Measurements from ENCODE around the gene FKBP1A.
"Not testable (repeated sequence)": the region's sequence is repeated elsewhere in the genome, so short reads cannot be mapped to it uniquely, and the experiment has no call there.

The FKBP1A gene

DNA sequence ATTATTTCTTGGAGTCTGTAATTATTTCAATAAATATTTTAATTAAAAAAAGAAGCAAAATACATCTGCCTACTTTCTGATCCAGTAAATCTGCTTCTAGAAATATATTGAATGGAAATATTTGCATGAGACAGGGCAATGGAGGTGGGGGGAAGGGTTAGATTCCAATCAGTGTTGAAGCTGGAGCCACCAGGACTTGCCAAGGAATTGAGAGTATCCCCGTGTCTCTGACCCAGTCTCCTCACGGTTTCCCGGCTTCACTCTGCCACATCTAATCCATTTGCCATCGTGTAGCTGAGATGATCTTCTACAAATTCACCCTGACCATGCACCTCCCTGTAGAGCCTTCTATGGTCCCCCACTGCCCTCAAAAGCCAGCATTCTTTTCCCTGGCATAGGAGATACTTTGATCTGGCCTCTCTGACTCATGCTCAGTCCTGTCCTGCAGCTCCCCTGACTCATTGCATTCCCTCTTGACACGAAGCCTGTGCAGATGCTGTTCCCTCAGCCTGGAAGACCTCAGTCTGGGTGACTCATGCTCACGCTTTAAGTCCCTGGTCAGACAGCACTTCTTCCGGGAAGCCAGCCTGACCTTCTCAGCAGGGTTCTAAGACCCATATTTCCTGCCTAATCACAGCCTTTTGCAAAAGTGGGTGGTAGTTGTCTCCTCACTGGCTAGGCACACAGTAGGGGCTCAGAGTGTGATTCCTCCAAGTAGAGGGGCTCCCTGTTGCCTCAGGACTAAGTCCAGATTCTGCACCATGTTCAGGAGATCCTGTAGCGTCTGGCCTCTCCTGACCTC is 23.0 kb upstream of the FKBP1A start:
- peak; percentile 51 to 79 for DNase-seq

DNA sequence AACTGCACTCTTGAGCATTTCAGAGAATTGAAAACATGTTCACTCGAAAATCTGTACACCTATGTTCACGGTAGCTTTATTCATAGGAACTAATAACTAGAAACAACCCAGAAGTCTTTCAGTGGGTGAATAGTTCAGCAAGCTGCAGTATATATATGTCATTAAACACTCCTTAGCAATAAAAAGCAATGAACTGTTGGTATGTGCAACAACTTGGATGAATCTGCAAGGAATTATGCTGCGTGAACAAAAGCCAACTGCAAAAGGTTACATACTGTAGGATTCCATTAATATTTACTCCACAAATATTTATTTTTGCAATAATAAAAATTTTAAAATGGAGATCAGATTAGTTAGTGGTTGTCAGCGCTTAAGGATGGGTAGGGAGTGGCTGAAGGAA is 22.1 kb upstream of the FKBP1A start:
- DNase-seq: no peak

DNA sequence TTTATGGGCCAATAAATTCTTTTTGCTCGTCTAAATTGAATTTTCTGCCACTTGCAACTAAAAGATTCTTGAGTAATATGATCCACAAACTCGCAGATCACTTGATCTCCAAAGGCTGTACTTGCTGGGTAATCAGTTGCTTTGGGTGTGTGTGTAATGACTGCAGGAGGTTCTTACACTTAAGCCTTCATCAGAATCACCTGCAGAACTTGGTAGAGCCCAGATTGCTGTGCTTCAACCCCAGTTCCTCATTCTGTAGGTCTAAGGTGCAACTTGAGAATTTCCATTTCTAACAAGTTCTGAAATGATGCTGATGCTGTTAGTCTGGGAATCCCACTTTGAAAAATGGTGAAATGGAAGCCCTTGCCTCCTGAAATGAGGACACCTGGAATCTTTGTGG is 12.9 kb upstream of the FKBP1A start:
- no peak for DNase-seq

DNA sequence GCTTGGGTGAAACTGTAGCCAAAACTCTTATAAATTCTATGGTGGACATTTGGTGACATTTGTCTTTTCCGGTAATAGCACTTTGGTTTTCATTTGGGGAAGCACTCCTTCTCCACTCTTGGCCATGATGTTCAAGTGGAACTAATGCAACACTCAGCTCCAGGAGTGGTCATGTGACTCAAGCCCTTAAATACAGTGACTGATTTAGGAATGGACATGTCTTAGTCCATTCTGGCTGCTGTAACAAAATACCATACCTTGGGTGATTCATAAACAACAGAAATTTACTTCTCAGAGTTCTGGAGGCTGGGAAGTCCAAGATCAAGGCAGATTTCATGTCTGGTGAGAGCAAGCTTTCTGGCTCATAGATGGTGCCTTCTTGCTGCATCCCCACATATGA is 10.8 kb upstream of the FKBP1A start:
- DNase-seq: peak; percentile 20 to 46

DNA sequence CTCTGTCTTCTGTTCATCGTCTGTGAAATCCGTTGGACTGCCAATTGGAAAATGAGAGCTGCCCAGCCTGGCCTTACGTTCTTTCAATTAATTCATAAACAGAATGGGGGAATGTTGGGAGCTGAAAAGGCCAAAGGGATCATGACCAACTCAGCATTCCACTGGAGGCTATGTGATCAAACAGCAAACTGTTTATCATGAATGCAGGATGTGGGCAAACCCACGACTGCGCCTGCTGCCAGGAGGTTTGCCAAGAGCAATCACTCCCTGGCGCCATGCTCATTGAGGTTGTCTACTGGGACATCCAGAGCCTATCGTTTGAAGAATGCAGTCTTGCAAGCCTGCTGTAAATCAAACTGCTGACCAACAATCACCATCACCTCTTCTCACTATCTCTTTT is 9.3 kb upstream of the FKBP1A start:
- no peak for DNase-seq

DNA sequence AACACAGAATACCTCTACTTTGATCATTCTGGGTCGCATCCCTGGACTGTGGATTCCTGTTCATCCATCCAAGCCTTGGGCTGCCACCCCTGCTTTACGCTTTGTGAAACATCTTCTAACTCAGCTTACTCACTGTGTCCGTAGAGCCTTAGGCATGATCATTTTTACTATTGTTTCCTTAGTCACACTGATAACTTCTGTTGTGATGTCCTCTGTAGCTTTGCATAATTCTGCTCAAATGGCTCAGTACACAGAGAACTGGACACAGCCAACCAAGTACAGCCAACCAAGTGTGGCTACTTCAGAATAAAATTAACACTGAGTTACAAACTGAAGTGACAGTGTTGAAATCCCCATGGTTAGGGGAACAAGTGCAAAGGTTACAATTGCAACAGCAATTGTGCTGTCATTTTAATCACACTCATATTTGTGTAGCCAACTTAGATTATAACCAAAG is 8.6 kb upstream of the FKBP1A start:
- peak in 1 of 2 donors; percentile 48 for DNase-seq

DNA sequence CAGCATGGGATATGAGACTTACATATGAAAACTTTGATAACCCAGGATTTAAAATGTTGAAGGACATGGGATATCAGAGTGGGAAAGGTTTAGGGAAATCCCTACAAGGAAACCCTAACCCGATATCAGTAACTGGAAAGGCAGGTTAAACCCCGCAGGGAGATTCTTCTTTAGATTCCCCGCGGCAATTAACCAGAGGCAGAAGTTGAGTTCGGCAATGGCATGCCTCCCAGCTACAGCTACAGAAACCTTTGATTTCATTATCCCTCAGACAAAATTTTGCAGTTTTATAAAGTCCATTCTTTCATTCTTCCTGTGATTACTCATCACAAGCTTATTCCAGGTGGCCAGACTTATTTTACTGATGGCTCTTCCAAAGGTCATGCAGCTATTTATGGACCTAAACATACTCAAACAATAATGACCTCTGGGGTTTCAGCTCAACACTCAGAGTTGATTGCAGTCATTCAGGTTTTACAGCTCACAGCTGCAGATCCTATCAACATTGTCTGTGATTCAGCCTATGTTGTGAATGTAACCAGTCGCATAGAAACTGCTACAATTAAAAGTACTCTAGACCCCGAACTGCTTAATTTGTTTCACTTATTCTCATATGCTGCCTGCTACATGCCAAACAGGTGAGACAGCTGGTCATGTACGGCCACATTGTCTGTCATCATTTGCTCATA is 7.0 kb upstream of the FKBP1A start:
- not testable (repeated sequence) for DNase-seq

DNA sequence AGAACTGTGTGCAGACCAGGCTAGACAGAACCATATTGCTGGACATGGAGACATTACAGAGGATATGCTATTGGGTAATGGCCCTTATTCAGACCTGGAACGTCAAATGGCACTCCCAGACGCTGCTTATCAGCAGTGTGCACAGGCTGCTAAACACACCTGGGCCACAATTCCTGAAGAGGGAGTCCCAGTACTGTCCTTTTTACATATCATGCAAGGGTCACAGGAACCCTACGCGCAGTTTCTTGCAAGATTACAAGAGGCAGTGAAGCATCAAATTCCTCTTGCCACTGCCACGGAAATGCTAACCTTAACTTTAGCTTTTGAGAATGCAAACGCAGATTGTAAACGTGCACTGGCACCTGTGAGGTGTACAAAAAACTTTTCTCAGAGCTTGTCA is 5.3 kb upstream of the FKBP1A start:
- not testable (repeated sequence) for DNase-seq

DNA sequence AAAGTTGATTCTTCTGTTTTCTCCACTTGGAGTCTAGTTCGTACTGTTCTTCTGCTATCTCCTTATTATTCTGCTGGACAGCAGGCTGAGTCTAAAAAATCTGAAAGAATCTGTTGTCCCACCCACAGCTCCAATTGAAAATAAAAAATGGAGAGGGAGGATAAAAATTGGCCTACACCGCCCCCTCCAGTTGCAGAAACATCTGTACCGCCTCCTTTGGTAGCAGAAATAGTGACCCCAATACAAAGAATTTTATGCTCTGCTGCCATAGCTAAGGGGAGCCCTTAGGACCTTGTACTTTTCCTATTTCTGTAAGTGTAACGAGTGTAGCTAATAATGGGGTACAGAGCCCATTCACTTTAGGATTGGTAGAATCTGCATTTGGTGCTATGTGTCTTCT is 4.9 kb upstream of the FKBP1A start:
- DNase-seq: no peak

DNA sequence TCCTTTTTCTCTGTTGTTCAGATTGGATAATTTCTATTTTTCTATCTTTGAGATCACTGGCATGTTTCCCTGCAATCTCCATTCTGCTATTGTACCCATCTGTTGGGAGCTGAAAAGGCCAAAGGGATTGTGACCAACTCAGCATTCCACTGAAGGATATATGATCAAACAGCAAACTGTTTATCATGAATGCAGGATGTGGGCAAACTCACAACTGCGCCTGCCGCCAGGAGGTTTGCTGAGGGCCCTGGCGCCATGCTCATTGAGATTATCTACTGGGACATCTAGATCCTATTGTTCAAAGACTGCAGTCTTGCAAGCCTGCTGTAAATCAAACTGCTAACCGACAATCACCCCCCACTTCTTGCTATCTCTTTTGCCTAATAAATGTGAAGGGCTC is 3.8 kb upstream of the FKBP1A start:
- DNase-seq: no peak

DNA sequence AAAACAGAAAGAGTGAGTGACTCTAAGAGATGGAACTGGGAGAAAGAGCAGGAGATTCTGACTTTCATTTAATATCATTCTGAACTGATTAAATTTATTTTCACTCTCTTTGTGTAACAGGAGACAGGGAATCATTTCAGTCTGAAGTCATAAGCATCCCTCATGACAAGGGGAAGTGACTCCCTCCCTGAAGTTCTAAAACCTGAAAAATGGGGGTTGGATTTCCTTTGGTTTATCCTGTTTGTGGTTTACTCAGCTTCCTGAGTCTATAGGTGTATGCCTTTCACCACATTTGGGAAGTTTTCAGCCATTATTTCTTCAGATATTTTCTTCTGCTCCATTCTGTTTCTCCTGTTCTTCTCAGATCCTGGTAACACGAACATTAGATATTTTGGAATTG is 3.4 kb upstream of the FKBP1A start:
- no peak for DNase-seq

DNA sequence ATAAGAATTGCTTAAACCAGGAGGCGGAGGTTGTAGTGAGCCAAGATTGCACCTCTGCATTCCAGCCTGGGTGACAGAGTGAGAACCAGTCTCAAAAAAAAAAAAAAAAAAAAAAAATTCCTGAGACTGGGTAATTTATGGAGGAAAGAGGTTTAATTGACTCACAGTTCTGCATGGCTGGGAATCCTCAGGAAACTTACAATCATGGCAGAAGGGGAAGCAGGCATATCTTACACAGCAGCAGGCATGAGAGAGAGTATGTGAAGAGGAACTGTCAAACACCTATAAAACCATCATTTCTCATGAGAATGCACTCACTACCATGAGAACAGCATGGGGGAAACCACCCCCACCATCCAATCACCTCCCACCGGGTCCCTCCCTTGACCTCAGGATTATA is 1.8 kb upstream of the FKBP1A start:
- no peak for DNase-seq

DNA sequence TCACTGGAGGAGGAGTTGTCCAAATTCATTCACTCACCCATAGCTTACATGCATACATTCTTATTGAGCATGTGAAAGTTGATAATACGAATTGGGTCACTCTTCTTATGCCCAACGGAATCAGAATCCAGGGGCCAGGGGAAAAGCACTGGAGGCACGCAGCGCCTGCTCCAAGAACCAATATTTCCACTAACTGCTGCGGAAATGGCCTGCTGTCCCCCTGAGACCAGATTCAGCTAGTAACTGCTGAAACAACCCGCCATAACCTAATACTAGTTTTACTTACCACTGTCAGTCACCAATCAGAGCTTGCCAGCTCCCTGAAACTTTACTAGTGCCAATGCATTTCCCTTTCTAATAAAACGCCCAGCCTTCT is 641 bp upstream of the FKBP1A start:
- DNase-seq: no peak

DNA sequence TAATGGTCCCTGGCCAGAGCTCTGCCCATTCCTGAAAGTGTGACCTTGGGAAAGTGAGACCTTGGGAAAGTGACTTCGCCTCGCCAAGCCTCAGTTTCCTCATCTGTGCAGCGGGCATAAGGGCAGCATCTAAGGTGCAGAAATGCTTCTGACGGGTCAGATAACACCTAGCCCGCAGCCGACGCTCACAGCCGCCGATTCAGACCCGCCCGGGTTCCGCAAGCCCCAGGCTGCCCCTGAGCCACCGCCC is 486 bp downstream of the FKBP1A start:
- no peak for DNase-seq

DNA sequence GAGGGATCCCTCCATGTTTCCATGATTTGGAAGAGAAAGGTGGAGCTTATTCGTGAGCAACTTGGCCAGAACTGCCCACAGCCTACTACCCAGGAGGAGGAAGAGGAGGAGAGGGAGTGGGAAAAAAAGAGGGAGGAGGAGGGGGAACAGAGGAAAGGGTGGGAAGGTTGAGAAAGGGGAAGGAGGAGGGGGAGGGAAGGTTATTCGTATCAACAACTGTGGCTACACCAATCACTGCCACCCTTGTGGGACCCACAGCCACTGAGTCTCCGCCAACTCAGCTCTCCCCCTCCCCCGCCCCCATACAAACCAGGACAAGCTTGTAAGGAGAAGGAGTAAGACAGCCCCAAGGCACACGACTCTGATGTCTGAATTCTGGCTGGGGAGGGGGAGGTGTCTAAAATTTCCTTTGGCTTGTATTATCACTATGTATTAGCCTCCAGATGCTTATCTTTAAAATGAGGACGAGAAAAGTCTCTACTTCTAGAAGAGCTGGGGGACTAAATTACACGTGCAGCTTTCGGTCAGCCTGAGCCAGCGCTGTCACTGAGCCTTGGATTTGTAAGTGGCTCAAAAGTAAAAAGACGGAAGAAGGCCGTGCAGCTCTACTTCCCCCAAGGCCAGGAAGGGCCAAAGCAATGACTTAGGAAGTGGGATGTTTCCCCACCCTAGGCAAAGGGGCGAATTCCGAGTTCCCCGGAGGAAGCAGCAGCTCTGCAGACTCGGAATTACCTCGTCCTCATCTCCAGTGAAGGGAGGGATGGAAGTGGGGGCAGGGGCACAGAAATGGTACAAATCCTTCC is 1.0 kb downstream of the FKBP1A start:
- DNase-seq: peak; percentile 81 to 88

DNA sequence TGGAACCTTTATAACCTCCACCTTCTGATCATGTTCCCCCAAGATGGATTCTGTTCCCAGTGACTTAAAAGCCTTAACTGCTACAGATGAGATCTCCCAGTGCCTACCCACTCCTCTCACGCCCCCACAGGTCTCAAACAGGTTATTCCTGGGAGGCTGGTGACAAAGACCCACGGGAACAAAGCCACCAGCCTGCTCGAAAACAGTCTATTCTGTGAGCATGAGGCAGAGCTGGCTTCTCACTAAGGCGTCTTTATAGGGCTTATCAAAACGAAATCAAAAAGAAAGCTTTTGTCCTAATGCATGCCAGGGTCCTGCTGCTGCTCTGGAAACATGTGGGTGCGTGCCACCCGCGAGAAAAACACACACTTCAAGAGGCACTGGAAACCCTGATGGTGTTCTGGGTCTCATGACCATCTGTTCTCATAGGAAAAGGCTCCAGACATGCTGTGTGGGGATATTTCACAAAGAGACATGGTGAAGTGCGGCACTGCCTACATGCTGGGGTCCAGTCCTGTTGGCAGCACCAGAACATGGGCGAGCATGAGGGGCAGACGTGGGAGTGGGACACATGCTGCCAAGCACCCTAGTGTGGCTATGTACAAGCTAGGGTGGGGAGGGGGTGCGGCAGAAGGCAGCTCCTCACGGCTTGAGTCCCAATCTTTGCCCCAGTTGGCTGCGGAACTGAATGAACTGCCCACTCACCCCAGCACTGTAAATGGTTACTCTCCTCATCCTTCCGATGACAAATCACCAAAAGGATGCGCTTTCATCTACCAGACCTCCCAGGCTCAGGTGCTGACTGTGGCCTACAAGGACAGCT is 2.1 kb downstream of the FKBP1A start:
- DNase-seq: no peak

DNA sequence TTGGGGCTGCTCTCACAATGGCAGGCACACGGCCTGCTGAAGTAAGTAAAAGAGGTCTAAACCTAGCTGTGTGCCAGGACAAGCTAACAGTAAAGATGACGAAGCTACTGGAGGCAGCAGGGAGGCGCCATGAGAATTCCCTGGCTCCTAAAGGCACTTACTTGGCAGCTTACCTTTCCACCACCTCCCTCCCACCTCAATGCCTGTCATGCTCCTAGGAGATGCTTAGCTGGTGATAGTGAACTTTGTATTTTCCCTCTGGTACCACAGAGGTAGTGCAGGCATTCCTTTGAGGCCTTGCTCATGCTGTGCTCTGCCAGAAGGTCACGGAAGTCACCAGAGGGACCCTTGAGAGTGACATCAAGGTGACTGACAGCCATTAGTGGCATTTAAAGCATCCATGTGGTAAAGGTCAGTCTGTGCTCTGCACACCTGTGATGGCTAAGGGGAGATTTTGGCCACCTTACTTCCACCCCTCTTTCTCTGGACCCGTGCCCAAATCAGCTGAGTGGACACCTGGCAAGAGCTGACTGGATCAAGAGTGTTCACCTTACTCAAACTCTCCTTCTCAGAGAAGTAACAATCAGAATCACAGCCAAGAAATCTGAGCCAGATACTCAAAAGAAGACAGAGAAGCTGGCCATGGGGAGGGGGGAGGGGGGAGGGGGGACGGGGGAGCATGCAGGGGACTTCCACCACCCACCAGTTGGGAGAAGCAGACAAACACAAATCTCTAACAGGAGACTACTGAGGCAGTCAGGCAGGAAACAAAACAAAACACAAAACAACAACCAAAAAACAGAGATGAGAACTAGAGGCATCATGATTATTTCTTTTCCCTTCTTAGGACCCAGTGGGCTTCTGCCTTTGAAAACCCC is 2.9 kb downstream of the FKBP1A start:
- DNase-seq: no peak

DNA sequence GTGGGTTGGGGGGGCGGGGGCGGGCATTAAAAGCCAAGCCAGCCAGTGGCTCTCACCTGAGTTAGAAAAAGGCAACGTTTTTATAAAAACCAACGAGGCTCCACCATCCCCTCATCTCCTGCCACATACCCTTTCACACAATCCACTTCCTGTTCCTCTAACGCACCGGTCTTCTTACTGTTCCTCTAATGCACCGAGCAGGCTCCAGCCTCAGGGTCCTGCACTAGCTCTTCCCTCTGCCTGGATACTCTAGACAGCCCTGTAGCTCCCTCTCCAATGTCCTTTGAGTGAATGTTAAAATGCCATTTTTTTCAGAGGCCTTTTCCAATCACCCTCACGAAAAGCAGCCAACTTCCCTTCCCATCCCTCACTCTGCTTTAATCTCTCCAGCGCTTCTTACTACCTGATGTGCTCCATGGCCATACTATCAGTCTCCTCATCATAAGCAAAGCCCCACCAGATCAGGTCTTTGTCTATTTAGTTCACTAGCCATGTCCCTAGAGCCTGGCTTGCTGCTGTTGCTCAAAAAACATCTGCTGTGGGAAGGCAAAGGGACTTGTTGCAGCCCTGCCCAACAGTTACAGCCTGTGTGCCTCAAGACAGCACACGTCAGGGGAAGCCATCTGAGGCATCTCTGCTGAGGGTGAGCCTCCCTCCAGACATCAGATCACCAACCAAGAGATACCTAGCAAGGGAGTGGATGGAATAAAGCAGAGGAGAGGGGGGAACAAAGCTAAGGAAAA is 3.9 kb downstream of the FKBP1A start:
- DNase-seq: peak in 1 of 2 donors; percentile 25

DNA sequence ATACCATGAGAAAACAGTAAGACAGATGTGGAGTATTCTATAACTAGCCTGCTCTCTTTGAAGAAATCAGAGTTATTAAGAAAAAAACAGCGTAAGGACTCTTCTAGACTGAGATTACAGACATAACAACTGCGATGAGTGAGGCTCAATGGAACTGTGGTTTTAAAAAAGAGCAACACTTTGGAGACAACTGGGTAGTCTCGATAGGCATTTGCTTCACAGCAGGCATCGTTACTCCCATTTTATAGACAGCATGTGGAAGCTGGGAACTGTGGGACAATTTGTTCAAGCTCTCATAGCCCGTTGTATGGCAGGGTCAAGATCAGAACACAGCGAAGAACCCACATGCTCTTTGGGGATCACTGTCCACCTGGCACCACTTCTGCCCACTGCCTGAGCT is 4.6 kb downstream of the FKBP1A start:
- no peak for DNase-seq

DNA sequence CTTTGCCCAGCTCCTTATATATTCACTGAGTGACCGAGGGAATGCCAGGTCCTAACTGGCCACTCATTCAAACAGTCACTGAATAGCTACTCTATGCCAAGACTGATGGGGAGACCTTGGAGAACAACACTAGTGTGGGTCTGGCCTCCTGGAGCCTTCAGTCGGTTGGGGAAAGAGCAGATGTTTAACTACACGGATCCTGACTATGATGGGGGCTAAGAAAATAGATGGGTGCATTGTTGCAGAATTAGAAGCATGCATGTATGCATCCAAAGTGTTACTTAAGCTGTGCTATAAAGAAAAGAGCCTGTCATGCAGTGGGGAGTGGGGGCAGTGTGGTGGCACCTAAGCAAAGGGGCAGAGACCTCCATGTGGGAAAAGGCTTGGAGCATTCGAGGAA is 6.5 kb downstream of the FKBP1A start:
- no peak for DNase-seq

Measured in inflammatory macrophage (primary cell).